Measurements from ENCODE around the gene SEC23IP. TPM values are rescaled to one million over a fixed set of nuclear protein-coding genes. Genes with fewer than 3 reads are reported as not detected.
A peak's percentile ranks its signal among the peaks of the same experiment; 100 is the strongest.
"Not testable (repeated sequence)": the region's sequence is repeated elsewhere in the genome, so short reads cannot be mapped to it uniquely, and the experiment has no call there.

Gene SEC23IP
- polyA plus RNA-seq, 3 donors: 11.5 to 43.8 (median 42.0) TPM

DNA sequence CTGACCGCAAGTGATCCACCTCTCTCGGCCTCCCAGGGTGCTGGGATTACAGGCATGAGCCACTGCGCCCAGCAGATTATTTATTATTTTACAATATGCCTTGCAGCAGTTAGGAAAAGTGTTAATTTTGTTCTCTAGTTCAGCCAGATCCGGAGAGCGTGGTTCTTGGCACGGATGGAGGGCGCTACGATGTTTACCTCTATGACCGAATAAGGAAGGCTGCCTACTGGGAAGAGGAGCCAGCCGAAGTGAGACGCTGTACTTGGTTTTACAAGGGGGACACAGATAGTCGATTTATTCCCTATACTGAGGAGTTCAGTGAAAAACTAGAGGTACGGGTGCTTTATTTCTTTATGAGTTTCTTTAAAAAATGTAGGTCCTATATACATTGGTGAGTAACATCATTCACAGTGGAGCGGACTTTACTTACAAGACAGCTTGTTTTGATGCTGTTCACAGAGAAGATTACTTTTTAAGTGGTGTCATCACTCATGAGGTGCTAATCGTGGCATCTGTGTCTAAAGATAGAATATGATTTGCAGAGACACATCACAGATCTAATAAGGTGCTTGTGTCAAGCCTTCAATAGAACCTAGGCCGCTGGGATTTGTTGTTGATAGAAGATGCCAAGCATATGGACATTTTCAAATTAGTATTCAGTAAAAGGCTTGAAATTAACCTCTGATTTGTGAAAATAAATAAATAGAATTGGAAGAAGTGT, 11.6 kb downstream of the SEC23IP start:
- H3K9ac ChIP-seq (ENCODE audit: insufficient read depth, low read length, poor library complexity, severe bottlenecking): no peak overlapping the region
- no peak for TF ChIP-seq CTCF (IDR thresholded peaks at IDR 0.05)
- intact Hi-C loops (cut with micrococcal nuclease): no loop called here
- peaks cover 62 to 82% of the 10 kb centered on the region in 2 donors for H3K36me3 ChIP-seq (replicated peaks in 1 of 2; ENCODE audit: control insufficient read depth in 1 of 2, insufficient read depth in 2 of 2, low read length in 2 of 2)
- no peaks in the 10 kb centered on the region for H3K9me3 ChIP-seq (replicated peaks in 1 of 2; ENCODE audit: control insufficient read depth in 1 of 2, insufficient read depth in 1 of 2, low read length in 2 of 2)
- DNase-seq: no peak
- WGBS (ENCODE audit: insufficient coverage): 95% methylated on average over 11 of the region's 16 CpGs
- H2AFZ ChIP-seq (ENCODE audit: insufficient read depth, low read depth, low read length, poor library complexity, severe bottlenecking): no peak overlapping the region
- no peak overlapping the region for H3K27ac ChIP-seq (ENCODE audit: low read depth in 1 of 2, low read length in 2 of 2)
- H3K4me2 ChIP-seq (replicated peaks; ENCODE audit: extremely low read depth, low read length, poor library complexity, severe bottlenecking): no peak overlapping the region
- no peaks in the 10 kb centered on the region for H3K4me1 Mint-ChIP-seq
- peaks cover 35% of the 10 kb centered on the region for H3K79me2 ChIP-seq (ENCODE audit: insufficient read depth, low read length)
- H3K4me3 ChIP-seq (replicated peaks in 1 of 3; ENCODE audit: low read depth in 2 of 3, low read length in 3 of 3): no peak overlapping the region
- no peak overlapping the region for H3K4me3 Mint-ChIP-seq
- peaks cover 25% of the 10 kb centered on the region for H4K20me1 ChIP-seq (ENCODE audit: insufficient read depth, low read length)
- peaks cover 66 to 83% of the 10 kb centered on the region in 2 donors for H3K36me3 Mint-ChIP-seq
- peaks cover 0 to 1% (median 0%) of the 10 kb centered on the region in 3 donors for H3K27me3 Mint-ChIP-seq (ENCODE audit: low read depth in 3 of 3)
- peak overlapping the region in 1 of 7 donors; percentile 6 for H3K27ac Mint-ChIP-seq
- no peaks in the 10 kb centered on the region for H3K27me3 ChIP-seq (ENCODE audit: control insufficient read depth in 2 of 2, insufficient read depth in 2 of 2, low read length in 2 of 2)
- H3K9me3 Mint-ChIP-seq: no peaks in the 10 kb centered on the region
- H3K4me1 ChIP-seq (ENCODE audit: control insufficient read depth in 1 of 2, insufficient read depth in 2 of 2, low read length in 2 of 2): no peaks in the 10 kb centered on the region

DNA sequence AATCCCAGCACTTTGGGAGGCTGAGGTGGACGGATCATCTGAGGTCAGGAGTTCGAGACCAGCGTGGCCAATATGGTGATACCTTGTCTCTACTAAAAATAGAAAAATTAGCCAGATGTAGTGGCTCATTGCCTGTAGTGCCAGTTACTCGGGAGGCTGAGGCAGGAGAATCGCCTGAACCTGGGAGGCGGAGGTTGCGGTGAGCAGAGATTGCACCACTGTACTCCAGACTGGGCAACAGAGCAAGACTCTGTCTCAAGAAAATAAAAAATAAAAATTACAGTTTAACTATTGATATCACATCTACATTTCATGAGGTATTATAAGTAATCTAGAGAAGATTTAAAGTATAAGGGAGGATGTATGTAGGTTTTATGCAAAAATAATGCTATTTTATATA, 15.2 kb downstream of the SEC23IP start:
- H3K27ac ChIP-seq (ENCODE audit: low read depth in 1 of 2, low read length in 2 of 2); H3K9me3 ChIP-seq (replicated peaks in 1 of 2; ENCODE audit: control insufficient read depth in 1 of 2, insufficient read depth in 1 of 2, low read length in 2 of 2); H3K27me3 Mint-ChIP-seq (ENCODE audit: low read depth in 3 of 3); H3K9me3 Mint-ChIP-seq; intact Hi-C loops (cut with micrococcal nuclease); H3K27me3 ChIP-seq (ENCODE audit: control insufficient read depth in 2 of 2, insufficient read depth in 2 of 2, low read length in 2 of 2); H2AFZ ChIP-seq (ENCODE audit: insufficient read depth, low read depth, low read length, poor library complexity, severe bottlenecking); DNase-seq; H3K4me3 Mint-ChIP-seq; H3K4me2 ChIP-seq (replicated peaks; ENCODE audit: extremely low read depth, low read length, poor library complexity, severe bottlenecking); H3K9ac ChIP-seq (ENCODE audit: insufficient read depth, low read length, poor library complexity, severe bottlenecking); H3K4me3 ChIP-seq (replicated peaks in 1 of 3; ENCODE audit: low read depth in 2 of 3, low read length in 3 of 3); H4K20me1 ChIP-seq (ENCODE audit: insufficient read depth, low read length); H3K4me1 ChIP-seq (ENCODE audit: control insufficient read depth in 1 of 2, insufficient read depth in 2 of 2, low read length in 2 of 2); H3K79me2 ChIP-seq (ENCODE audit: insufficient read depth, low read length); H3K4me1 Mint-ChIP-seq: not testable (repeated sequence)
- 95% methylated on average over 6 of the region's 7 CpGs for WGBS (ENCODE audit: insufficient coverage)
- Mint-ChIP-seq H3K27ac (peak overlapping the region in 1 of 7 donors; percentile 32), H3K36me3 (peaks cover 78 to 92% of the 10 kb centered on the region in 2 donors)
- H3K36me3 ChIP-seq (replicated peaks in 1 of 2; ENCODE audit: control insufficient read depth in 1 of 2, insufficient read depth in 2 of 2, low read length in 2 of 2): peaks cover 82 to 95% of the 10 kb centered on the region in 2 donors
